NCI-H446 treated with DMSO at 0.1 percent for 48 hours (cell line): ENCODE data around the gene PIAS1.

Experiments
- DNase-seq: peaks from one replicate; lab custom pipeline; 2025; lab: John Stamatoyannopoulos, UW

PIAS1 gene

DNA sequence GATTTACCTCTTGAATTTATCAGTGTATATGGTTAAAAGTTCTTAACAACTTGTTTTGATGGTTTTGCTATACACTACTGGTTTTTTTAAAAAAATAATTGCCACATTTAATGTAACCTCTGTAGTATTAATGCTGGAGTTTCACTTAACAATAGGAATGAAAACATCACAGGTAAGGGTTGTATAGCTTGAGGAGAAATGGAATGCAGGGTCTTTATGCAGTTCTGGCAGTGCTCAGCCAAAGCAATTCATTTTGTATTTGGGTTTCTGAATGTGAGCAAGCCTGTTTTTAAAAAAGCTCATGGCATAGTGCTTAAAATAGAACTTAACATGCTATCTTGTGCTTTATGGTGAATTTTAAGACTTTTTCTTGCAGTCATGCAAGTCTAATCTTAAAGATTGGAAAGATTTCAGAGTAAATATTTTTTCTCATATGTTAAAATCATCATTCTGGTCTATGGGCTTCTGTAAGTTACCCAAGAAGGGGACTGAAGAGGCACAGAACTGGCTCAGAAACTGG, 8.9 kb downstream of the PIAS1 start:
- DNase-seq, result no peak

DNA sequence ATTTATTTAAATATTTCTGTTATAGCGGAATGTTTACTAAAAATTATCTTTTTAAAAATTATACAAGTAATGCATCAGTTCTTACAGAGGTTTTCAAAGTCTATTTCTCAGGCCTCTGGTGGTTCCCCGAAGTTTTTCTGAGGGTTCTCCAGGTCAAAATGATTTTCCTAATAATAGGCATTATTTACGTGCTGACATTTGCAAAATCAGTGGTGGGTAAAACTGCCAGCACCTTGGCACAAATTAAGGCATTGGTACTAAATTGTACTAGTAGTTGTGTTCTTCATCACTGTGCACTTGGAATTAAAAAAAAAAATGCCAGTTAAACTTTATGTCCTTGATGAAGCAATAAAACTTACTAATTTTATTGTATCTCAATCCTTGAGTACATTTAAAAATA, 9.5 kb downstream of the PIAS1 start:
- no peak for DNase-seq

DNA sequence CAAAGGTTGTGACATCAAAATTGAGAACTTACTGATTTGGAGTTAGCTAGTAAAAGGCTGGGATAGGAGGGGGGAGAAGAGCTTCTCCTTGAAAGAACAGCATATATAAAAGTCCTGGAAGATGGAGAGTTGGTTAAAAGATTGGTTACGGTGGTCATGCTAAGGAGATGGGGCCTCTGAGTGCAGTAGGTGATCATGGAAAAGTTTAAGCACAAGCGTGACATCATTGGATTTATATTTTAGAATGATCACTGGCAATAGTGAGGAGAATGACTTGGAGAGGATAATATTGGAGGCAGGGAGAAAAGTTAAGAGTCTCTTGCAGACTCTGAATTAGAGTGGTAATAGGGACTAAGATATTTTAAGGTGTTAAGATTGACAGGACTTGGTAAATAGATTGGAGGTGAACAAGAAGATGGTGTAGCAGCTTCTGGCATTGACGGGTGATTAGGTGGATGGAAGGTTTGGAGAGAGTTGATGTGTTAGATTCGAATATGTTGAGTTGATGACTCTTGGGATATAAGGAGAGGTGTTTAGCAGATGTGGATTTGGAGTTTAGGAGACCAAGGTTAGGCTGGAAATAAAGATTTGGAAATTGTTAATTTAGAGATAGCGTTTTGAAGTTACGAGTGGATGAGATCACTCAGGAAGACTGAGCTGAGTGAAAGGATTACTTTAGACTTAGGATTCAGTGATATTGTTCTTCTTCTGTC, 19.6 kb downstream of the PIAS1 start:
- no peak for DNase-seq

DNA sequence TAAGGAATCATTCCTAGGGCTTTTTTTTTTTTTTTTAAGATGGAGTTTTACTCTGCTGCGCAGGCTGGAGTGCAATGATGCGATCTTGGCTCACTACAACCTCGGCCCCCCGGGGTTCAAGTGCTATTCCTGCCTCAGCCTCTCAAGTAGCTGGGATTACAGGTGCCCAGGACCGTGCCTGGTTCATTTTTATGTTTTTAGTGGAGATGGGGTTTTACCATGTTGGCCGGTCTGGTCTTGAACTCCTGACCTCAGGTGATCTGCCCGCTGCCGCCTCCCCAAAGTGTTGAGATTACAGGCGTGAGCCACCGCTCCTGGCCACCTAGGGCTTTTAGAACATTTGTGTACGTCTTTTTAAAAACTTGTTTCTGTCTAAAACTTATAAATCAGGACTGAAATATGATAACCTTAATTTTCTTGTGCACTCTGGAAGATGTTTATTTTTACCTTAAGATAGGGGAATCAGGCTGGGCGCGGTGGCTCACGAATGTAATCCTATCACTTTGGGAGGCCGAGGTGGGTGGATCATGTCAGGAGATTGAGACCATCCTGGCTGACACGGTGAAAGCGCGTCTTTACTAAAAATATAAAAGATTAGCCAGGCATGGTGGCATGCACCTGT, 21.8 kb downstream of the PIAS1 start:
- no peak for DNase-seq

DNA sequence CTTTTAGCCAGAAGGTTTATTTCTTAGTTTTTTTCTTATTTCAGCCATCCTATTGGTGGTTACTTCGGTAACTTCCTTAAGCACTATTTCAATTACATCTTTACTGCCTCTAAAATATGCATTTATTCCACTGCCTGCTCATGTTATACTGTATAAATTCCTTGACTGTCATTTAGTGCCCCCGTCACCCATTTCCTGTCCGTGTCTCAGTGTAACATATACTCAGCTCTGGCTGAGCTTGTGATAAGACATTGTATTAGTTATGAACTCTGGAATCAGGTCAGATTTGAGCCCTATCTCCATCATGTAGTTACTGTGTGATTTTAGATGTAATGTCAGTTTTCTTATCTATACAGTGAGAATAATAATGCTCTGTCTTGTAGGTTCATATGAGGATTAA, 24.2 kb downstream of the PIAS1 start:
- DNase-seq, result no peak

DNA sequence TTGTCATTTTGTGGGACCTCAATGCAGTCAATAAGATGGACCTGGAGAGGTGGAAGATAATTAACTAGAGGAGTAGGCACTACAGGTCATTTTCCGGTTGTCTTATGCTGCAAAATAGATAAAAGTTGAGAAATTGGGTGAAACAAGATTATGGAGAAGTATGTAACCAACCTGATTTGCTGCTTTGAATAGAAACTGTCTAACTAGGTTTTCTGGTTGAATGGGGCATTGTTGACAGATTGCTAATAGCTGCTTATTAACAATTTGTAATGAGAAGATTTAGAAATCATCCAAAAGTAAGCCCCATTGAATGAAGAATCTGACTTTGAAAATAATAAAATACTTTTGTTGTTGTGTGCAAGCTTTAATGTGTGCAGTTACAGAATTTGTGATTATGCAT, 26.2 kb downstream of the PIAS1 start:
- no peak for DNase-seq

DNA sequence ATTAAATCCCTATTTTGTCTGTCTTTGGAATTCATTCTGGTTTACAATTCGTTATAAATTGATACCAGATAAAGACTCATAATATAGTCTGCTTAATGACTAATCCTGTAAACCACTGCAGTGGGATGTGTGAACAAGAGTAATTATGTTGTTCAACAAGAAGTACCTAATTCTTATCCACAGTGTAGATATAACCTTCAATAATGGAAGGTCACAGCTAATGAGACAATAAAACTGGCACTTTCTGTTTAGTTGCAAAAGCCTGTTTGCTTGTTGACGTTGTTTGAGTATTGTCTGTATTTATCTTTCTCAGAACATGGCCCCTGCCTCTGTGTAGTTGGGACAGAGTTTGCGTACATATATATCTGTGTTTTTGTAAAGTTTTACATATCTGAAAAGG, 26.7 kb downstream of the PIAS1 start:
- no peak for DNase-seq

DNA sequence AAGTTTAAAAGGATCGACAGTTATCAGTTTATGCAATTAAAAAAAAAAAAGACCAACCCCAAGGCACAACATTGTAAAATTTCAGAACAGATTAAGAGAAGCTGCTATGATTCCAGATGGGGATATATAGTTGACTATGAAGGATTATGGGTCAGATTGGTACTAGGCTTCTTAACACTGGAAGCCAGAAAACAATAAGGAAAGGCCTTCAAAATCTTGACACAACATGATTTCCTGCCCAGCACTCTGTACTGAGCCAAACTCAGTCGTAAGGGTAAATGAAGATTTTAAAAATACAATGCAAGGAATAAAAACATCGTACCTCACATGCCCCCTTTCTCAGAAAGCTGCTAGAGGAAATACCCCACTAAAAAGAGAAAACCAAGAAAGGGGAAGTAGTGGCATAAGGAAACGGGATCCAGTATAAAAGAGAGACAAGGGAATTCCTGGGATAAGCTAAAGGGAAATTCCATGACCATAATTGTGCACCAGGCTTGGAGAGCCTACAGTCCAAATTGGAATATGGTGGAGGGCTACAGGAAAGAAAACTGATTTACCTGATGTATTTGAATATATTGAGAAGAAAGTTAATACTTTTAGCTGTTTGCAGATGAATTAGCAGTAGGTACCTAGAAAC, 27.9 kb downstream of the PIAS1 start:
- no peak for DNase-seq

DNA sequence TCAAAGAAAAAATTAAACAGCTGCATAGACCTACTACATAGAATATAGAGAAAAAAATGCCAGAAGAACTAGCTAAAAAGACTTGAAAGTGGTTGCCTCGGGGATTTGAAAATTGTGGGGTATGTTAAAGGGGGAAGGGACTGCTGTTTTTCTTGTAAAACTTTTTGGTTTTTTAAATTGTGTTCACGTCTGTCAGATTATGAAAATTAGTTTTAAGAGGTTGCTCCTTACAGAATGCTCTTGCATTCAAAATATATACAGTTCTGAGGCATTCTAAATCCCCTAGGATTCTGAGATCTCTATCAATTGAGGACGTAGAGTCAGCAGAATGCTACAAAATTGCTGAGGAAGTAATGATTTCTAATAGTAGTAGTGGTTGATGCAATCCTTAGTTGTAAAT, 28.6 kb downstream of the PIAS1 start:
- DNase-seq, result no peak

DNA sequence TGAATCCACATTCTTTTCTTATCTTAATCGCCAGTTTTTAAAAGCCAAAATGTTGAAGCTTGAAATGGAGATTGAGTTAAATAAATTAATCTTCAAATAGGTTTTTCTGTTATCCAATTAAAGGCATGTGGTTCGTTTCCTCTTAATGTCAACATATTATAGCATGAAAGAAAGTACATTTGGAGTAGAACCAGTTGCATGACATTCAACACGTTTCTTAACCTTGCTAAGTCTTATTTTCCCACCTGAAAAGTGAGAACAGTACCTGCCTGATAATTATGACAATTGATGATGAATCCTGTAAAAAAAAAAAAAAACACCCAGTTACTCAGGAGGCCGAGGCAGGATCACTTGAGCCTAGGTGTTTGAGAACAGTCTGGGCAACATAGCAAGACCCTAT, 29.3 kb downstream of the PIAS1 start:
- no peak for DNase-seq

DNA sequence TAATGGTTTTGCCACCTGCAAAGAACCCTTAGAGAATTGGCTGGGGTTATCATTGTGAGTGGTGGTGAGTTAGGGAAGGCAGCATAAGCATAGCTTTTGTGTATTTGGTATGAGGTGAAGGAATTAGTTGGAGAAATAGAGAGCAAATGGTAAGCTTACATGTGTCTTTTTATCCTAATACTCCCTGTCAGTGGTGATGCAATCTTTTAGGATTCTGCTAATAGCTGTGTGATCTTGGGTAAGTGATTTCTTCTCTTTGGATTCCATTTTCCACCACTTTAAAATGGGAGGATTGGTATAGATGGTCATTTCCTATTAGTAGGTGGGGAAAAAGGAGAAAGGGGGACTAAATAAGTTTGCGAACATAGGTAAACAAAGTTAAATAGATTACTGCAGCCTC, 30.9 kb downstream of the PIAS1 start:
- DNase-seq, result no peak

DNA sequence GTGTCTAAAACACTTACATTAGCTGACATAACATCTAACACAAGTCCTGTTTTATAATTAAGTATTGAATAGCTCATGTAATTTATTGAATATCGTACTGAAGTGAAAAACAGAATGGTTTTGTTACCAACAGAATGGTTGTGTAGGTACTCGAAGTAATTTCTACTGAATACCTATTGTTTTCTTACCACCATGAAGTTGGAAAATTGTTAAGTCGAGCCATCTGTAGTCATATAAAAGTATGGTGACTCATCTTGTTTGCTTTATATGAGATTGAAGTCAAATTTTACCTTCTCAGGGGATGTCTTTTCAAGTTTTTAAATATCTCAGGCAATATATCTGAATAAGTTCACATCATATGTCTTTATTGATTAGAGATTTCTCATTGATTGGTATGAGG, 37.6 kb downstream of the PIAS1 start:
- no peak for DNase-seq

DNA sequence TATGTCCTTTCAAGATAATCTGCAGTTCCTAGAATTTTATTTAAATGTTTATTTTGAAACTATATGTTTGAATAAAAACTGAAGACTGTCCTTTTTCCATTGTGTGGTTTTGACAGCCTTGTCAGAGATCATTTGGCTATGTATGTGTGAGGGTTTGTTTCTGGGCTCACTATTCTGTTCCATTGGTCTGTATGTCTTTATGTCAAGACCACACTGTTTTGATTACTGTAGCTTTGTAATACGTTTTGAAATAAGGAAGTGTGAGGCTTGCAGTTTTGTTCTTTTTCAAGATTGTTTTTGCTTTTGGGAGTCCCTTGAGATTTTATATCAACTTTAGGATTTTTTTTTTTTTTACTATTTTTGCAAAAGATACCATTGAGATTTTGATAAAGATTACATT, 42.0 kb downstream of the PIAS1 start:
- no peak for DNase-seq

DNA sequence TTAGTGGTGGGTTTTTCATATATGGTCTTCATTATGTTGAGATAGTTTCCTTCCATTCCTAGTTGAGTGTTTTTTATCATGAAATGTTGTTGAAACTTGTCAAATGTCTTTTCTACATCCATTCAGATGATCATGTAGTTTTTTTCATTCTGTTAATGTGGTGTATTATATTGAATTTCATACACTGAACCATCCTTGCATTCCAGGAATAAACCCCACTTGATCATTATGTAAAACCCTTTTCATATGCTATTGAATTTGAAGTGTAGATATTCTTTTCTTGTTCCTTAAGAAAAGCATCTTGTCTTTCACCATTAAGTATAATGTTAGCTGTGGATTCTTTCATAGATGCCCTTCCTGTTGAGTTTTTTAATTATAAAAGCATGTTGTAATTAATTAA, 42.9 kb downstream of the PIAS1 start:
- DNase-seq, result no peak

DNA sequence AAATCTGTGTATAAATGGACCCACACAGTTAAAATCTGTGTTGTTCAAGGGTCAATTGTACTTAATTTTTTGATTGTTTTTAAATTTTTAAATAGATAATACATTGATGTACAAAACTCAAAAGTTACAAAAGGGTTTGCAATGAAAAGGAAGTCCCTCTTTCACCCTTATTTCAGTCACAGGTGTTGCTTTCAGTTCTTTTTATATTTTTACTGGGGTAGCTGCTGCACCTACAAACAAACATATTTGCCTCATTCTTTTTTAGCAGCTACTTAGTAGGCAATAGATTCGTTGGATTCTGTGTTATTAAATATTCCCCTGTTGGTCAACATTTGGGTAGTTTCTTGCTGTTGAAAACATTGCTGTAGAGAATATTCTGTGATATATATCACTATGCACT, 44.4 kb downstream of the PIAS1 start:
- no peak for DNase-seq

DNA sequence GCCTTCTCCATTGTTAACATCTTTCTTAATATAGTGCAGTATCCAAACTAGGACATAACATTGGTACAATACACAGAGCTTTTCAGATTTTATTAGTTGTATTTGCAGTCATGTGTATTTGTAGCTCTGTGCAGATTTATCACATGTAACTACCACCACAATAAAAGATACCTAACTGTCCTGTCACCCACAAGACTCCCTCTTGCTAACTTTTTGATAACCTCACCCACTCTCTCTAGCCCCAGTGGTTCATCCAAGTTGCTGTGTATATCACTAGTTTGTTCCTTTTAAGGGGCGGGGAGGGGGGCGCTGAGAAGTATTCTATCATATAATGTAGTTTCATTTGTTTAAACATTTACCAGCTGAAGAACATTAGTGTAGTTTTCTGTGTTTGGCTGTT, 46.1 kb downstream of the PIAS1 start:
- no peak for DNase-seq

DNA sequence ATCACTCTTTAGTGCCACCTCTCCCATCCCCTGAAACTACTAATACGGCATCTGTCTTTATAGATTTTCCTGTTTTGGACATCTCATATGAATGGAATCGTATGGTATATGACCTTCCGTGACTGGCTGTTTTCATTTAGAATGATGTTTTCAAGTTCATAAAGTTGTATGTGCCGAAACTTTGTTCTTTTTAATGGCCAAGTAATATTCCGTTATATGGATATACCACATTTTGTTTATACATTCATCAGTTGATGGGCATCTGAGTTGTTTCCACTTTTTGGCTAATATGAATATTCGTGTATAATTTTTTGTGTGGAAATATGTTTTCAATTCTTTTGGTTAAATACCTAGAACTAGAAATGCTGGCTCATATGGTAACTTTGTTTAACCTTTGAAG, 49.5 kb downstream of the PIAS1 start:
- DNase-seq, result no peak

DNA sequence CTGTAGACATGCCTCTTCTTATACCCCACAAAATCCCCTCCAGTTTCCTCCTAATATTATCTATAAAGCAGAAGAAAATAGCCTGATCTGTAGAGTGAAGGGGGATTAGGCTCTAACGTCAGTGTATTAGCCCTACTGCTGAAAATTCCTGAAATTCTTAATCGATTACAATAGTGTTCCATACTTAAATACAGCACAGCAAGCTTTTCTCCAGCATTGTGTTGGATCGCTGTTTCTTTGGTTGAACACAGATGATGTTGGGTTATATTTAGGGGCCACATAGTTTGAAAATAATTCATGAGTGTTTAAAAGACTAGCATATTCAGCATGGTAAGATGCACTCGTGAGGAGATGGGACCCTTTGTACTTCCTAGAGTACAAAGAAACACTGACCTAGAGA, 52.5 kb downstream of the PIAS1 start:
- DNase-seq, result no peak

DNA sequence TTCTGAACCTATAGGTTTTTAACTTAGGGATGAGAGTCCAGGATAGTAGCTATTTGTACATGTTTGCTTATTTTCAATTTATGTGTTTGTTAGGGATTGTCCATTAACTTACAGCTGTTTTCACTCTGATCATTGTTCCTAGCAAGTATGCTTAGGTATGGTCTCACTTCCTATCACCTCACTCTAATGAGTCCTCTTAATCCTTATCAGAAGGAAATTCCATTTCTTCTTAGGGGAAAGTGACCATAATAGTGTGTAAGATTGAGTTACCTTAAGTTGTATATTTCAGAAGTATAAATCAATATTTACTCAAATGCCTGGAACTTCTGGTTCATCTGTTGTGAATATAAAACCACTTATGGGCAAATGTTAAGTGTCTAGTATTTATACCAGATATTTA, 53.0 kb downstream of the PIAS1 start:
- no peak for DNase-seq

DNA sequence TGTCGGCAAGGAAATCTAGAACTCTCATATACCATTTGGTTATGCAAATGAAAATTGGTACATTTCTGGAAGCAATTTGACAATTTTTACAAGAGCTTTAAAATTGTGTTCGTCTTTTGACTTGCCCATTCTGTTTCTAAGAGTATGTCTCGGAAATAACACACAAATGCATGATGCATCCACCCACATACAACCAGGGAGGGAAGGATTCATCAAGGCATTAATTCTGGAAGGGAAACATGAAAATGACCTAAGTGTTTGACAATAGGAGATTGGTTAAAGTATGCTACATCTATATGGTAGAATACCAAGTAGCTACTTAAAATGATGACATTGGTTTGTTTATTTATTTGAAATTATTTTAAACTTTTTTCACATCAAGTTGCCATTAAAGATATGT, 58.6 kb downstream of the PIAS1 start:
- DNase-seq, result no peak

DNA sequence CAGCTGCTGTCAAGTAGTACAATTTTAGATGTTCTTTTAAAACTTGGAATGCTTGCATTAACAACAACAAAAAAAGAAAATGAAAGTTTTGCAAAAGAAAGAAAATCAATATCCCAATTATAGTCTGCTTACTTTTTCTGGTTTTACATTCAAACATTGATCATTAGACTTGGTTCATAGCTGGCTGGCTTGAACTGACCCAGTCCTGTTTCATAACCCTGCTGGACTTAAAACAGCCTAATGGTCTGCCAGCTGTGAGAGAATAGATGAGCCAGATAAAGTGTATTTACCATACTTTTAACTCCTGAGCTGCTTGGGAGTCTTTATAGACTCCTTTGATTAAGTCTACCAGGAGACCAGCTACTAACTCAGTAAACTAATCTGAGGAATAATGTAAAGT, 59.2 kb downstream of the PIAS1 start:
- no peak for DNase-seq

DNA sequence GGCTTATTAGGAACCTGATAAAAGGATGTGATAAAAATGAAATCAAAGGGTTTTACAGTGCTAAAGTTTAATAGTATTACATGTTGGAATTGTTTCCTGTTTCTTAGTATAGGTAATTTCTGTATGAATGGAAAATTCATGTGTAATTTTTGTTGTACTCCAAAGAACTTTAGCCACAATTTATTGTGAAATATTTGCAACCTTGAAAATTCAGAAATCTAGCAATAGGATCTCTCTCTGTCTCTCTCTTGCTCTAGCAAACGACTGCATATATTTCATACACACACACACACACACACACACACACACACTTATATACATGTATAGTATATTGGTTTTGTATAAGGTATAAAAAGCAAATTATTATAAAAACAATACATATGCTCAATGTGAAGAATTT, 59.6 kb downstream of the PIAS1 start:
- DNase-seq, result no peak

DNA sequence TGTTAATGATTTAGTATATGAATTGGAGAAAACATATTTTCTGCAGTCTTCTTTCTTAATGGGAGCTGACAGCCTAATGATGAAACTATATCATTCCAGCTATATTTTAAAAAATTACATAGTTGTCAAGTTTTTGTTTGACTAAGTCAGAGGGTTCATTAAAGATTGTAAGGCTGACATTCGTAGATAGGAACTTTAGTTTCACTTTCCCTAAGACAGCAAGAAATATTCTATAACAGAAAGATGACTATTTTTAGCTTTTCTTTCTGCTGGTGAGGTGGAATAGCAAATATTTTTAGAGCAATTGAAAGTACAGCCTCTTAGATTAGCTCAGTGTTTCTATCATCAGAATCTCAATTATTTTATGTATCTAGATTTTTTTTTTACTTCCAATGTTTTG, 60.2 kb downstream of the PIAS1 start:
- DNase-seq, result no peak

DNA sequence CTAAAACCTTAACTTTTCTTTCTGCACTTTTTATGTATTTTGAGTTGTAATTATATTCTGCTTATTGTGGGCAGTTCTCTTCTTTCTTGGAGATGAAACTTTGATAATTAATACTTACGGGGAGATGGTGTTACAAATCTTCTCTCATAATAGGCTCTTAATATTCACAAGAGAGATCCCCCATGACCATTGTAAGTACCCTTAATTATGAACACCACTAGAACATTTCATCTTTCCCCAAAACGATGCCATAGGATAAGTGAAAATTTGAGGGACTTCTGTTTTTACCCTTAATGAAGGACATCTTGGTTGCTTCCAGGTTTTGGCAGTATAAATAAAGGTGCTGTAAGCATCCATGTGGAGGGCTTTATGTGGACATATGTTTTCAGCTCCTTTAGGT, 60.7 kb downstream of the PIAS1 start:
- DNase-seq, result no peak
